GM12878 (cell line): ENCODE results near the gene SORL1. TPM values are rescaled to one million over a fixed set of nuclear protein-coding genes. Genes with fewer than 3 reads are reported as not detected.

Experiments
- CTCF ChIP-seq, 3 experiments: IDR thresholded peaks in 2 of 3; conservative IDR thresholded peaks in 1 of 3; 2 replicates each; pipeline ENCODE4 v1.5.1; 2011; ENCODE audit warnings: low read depth in 3 of 3, low read length in 3 of 3, mild to moderate bottlenecking in 3 of 3, control low read depth in 2 of 3, moderate library complexity in 2 of 3, inconsistent platforms in 1 of 3, mixed read lengths in 1 of 3; ENCODE audit not compliant: control insufficient read depth in 2 of 3, insufficient read depth in 1 of 3; ENCODE audit errors: extremely low read depth in 1 of 3
- FOXM1 ChIP-seq: IDR thresholded peaks from 2 replicates; pipeline ENCODE4 v1.6.1; 2012; ENCODE audit warnings: low read depth, mild to moderate bottlenecking, inconsistent platforms, low read length, moderate library complexity
- PAX5 ChIP-seq: IDR thresholded peaks from 2 replicates; pipeline ENCODE4 v1.6.1; 2011; ENCODE audit warnings: low read depth, low read length, borderline replicate concordance
- RCOR1 ChIP-seq: conservative IDR thresholded peaks from 2 replicates; pipeline ENCODE4 v1.6.1; 2012; ENCODE audit warnings: low read depth, low read length, improper control_type of control experiment
- TCF12 ChIP-seq: IDR thresholded peaks from 2 replicates; pipeline ENCODE4 v1.6.1; 2011; ENCODE audit warnings: low read depth, mild to moderate bottlenecking, low read length
- YY1 ChIP-seq: IDR thresholded peaks from 2 replicates; pipeline ENCODE4 v1.6.1; 2011; ENCODE audit warnings: low read depth, mild to moderate bottlenecking, low read length
- ZBTB4 ChIP-seq: fragments of 450-650 bp; formaldehyde crosslinking; IDR thresholded peaks from 2 replicates; pipeline ENCODE4 v1.4.0; 2022; ENCODE audit warnings: mild to moderate bottlenecking, moderate library complexity
- polyA plus RNA-seq, 11 experiments: library from polyadenylated mRNA; depleted of rRNA in 4 of 11; unstranded in 6 of 11; stranded (reverse) in 5 of 11; fragments of >200 nt; fragmentation: Nextera tagmentation in 4 of 11; fragmentation: Illumina TruSeq in 1 of 11; extraction: Ambion mirVana in 4 of 11; extraction: Trizol in 1 of 11; gene quantifications; 1 replicate in 1 of 11; 2 replicates in 10 of 11; pipeline versions ENCODE4 v1.2.1 to v1.2.3, GENCODE V29; 2011 to 2016; ENCODE audit warnings: inconsistent platforms in 2 of 11, missing spikeins in 2 of 11, low read depth in 1 of 11
- total RNA-seq, 4 experiments: library from RNA; depleted of rRNA in 3 of 4; stranded (reverse); fragments of >200 nt in 3 of 4; fragmentation: Illumina TruSeq in 1 of 4; extraction: Trizol in 1 of 4; gene quantifications; 2 replicates each; pipeline versions ENCODE4 v1.2.1 to v1.2.3, GENCODE V29; 2013 to 2021

SORL1 gene
- total and polyA plus RNA-seq, 10 of the 15 experiments (the other 5 are each of a cell fraction or from before 2014, with no cell fraction given): 20.2 to 107 (median 59.9) TPM

GRCh38 chr11:121591405-121592033 is 139.4 kb downstream of the SORL1 start (continued):
- TF ChIP-seq CTCF (IDR thresholded peaks at IDR 0.05 in 2 of 3, conservative IDR thresholded peaks at IDR 0.05 in 1 of 3; ENCODE audit: control insufficient read depth in 2 of 3, extremely low read depth in 1 of 3, insufficient read depth in 1 of 3, low read depth in 3 of 3, low read length in 3 of 3) (peak; percentile 79 to 92 (median 88)), FOXM1 (0 out of 2 replicates have a peak, but pooled peaks have one; percentile 24), PAX5 (no peak), TCF12 (0 out of 2 replicates have a peak, but pooled peaks have one; percentile 27), YY1 (peak; percentile 88), ZBTB4 (CRISPR knock-in tag) (no peak), RCOR1 (no peak)
- TF ChIP-seq, all 136 proteins: peak for 10
